Glutamatergic neuron (in vitro differentiated cells): ENCODE measurements around the gene TAP1. TPM values are rescaled to one million over a fixed set of nuclear protein-coding genes. Genes with fewer than 3 reads are reported as not detected.
"Not testable (repeated sequence)": the region's sequence is repeated elsewhere in the genome, so short reads cannot be mapped to it uniquely, and the experiment has no call there.

ENCODE experiments used
- DNase-seq: peaks from one replicate; pipeline ENCODE4 v3.0.0; 2022
- H3K27ac Mint-ChIP-seq: one replicate; pipeline ENCODE4 v1.8.0; 2020; ENCODE audit warnings: mild to moderate bottlenecking, mixed read lengths, inconsistent platforms; ENCODE audit not compliant: unreplicated experiment
- H3K27me3 Mint-ChIP-seq: one replicate; pipeline ENCODE4 v1.8.0; 2020; ENCODE audit warnings: mild to moderate bottlenecking, moderate library complexity, mixed read lengths, inconsistent platforms; ENCODE audit not compliant: unreplicated experiment
- H3K36me3 Mint-ChIP-seq: one replicate; pipeline ENCODE4 v1.8.0; 2020; ENCODE audit warnings: mild to moderate bottlenecking, mixed read lengths, inconsistent platforms; ENCODE audit not compliant: unreplicated experiment
- H3K4me1 Mint-ChIP-seq: one replicate; pipeline ENCODE4 v1.8.0; 2020; ENCODE audit warnings: mild to moderate bottlenecking, low read depth, mixed read lengths, inconsistent platforms; ENCODE audit not compliant: unreplicated experiment
- H3K4me3 Mint-ChIP-seq: one replicate; pipeline ENCODE4 v1.8.0; 2020; ENCODE audit warnings: mild to moderate bottlenecking, mixed read lengths, inconsistent platforms; ENCODE audit not compliant: unreplicated experiment
- H3K9me3 Mint-ChIP-seq: one replicate; pipeline ENCODE4 v1.8.0; 2020; ENCODE audit warnings: mild to moderate bottlenecking, moderate library complexity, mixed read lengths, inconsistent platforms; ENCODE audit not compliant: unreplicated experiment
- CTCF ChIP-seq: fragments of 200-600 bp; sonication (generic); IDR thresholded peaks from one replicate; pipeline ENCODE4 v1.5.0; 2021; ENCODE audit not compliant: partially characterized antibody, unreplicated experiment
- total RNA-seq: library from RNA; stranded (reverse); fragmentation: NEBNext Ultra II Directional; extraction: Animal tissue kit (Norgen Biotek cat#: 25700); gene quantifications from one replicate; pipeline ENCODE4 v1.2.1, GENCODE V29; 2021; ENCODE audit not compliant: unreplicated experiment

The TAP1 gene
- total RNA-seq, 1 donor from 2014 or later: 0.25 TPM

DNA sequence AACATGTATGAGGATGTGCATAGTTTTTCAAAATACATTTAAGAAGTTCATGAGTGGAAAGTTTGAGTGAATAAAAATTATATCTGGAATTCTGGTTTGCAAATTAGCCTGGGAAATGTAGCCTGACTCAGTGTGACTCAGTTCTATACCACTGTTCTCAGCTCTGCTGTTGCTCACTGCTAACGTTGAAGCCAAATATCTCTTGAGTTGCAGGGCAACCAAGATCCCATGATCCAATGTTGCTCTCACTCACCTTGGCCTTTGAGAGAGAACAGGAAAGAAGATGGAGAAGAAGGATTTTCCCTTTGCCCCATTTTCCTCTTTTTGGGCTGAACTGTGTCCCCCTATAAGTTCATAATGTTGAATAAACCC lies 29.4 kb upstream of the TAP1 start:
- no peak overlapping the region for H3K27ac Mint-ChIP-seq
- DNase-seq: no peak
- H3K4me1 Mint-ChIP-seq: no peaks in the 10 kb centered on the region
- no peaks in the 10 kb centered on the region for H3K36me3 Mint-ChIP-seq
- no peak for TF ChIP-seq CTCF
- H3K9me3 Mint-ChIP-seq: peaks cover 2% of the 10 kb centered on the region
- no peaks in the 10 kb centered on the region for H3K27me3 Mint-ChIP-seq
- H3K4me3 Mint-ChIP-seq: no peak overlapping the region

DNA sequence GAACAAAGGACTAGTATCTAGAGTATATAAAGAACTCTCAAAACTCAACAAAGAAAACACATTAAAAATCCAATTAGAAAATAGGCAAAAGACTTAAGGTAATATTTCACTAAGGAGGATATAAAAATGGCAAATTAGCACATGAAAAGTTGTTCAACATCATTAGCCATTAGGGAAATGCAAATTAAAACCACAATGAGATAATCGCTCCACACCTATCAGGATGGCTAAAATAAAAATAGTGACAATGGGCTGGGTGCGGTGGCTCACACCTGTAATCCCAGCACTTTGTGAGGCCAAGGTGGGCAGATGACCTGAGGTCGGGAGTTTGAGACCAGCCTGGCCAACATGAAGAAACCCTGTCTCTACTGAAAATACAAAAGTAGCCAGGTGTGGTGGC lies 27.5 kb upstream of the TAP1 start:
- H3K9me3 Mint-ChIP-seq, H3K4me3 Mint-ChIP-seq, H3K27ac Mint-ChIP-seq, DNase-seq, H3K36me3 Mint-ChIP-seq, H3K27me3 Mint-ChIP-seq, H3K4me1 Mint-ChIP-seq: not testable (repeated sequence)

DNA sequence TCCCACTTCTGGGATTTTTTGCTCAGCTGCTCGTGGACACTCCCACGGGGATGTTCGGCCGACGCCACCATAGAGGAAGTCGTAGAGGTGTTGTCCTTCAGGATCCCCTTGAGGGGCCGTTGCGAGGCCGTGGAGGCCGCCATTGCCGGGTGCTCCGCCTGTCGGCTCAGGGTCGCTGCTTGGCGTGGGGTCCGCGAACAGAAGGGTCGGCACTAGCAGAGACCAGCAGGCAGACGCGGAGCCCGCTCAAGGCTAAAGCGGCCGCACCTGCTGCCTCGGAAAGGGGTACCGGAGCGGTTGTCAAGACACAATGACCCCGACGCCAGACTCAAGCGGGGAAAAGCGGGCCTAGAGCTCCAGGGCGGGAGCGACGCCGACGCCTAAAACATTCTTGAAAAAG lies 26.2 kb upstream of the TAP1 start:
- DNase-seq: no peak
- H3K27ac Mint-ChIP-seq: no peak overlapping the region
- TF ChIP-seq CTCF: no peak
- peaks cover 2% of the 10 kb centered on the region for H3K9me3 Mint-ChIP-seq
- H3K27me3 Mint-ChIP-seq: no peaks in the 10 kb centered on the region
- H3K4me1 Mint-ChIP-seq: no peaks in the 10 kb centered on the region
- no peaks in the 10 kb centered on the region for H3K36me3 Mint-ChIP-seq
- H3K4me3 Mint-ChIP-seq: no peak overlapping the region

DNA sequence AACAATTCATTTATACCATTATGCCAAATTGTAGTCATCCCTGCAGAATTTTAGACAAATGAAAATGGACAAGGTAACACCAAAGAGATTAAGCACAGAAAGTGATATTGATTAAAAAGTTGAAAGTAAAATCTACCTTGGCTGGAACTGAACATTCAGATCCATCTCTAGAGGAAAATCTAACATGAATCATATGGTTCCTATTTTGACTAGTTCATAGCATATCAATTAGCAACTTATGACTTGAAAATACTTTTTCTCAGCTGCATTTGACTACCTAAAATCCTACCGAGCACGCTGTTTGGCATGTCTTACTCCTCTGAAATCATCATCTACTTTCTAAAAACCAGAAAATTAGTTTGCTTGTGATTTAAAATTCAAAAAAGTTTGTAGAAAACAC lies 23.1 kb upstream of the TAP1 start:
- Mint-ChIP-seq H3K27me3 (no peaks in the 10 kb centered on the region), H3K4me3 (no peak overlapping the region), H3K9me3 (peaks cover 2% of the 10 kb centered on the region), H3K27ac (no peak overlapping the region), H3K4me1 (no peaks in the 10 kb centered on the region), H3K36me3 (no peaks in the 10 kb centered on the region)
- DNase-seq: no peak
- TF ChIP-seq CTCF: no peak

- DNase-seq, H3K4me3 Mint-ChIP-seq, H3K4me1 Mint-ChIP-seq, H3K36me3 Mint-ChIP-seq, H3K27ac Mint-ChIP-seq, H3K9me3 Mint-ChIP-seq, H3K27me3 Mint-ChIP-seq: not testable (repeated sequence)
Measured at GRCh38 chr6:32873947-32874346, 20.4 kb upstream of the TAP1 start.

GRCh38 chr6:32868257-32868788 lies 14.8 kb upstream of the TAP1 start:
- Mint-ChIP-seq H3K27ac (no peak overlapping the region), H3K4me3 (no peak overlapping the region), H3K36me3 (no peaks in the 10 kb centered on the region), H3K27me3 (no peaks in the 10 kb centered on the region), H3K4me1 (no peaks in the 10 kb centered on the region), H3K9me3 (no peaks in the 10 kb centered on the region)
- peak; percentile 99 for TF ChIP-seq CTCF
- DNase-seq: peak; percentile 80
